SJSA1 (cell line): ENCODE results near the gene CCDC92. TPM values are rescaled to one million over a fixed set of nuclear protein-coding genes. Genes with fewer than 3 reads are reported as not detected.
"Not testable (repeated sequence)": the region's sequence is repeated elsewhere in the genome, so short reads cannot be mapped to it uniquely, and the experiment has no call there.

Source experiments
- DNase-seq, 2 experiments: peaks; one replicate each; pipeline ENCODE4 v3.0.0-alpha.2; 2015 to 2020; ENCODE audit warnings: low spot score in 2 of 2, low read depth in 1 of 2
- H3K27ac ChIP-seq: fragments of 250-450 bp; sonication (Bioruptor Pico); 2 replicates; pipeline ENCODE4 v1.5.1; 2020; ENCODE audit warnings: mild to moderate bottlenecking, moderate library complexity
- H3K27me3 ChIP-seq: fragments of 250-450 bp; sonication (Bioruptor Pico); replicated peaks from 2 replicates; pipeline ENCODE4 v1.5.1; 2020; ENCODE audit warnings: mild to moderate bottlenecking, moderate library complexity
- H3K36me3 ChIP-seq: fragments of 250-450 bp; sonication (Bioruptor Pico); 2 replicates; pipeline ENCODE4 v1.5.1; 2020; ENCODE audit warnings: mild to moderate bottlenecking
- H3K4me1 ChIP-seq: fragments of 250-450 bp; sonication (Bioruptor Pico); replicated peaks from 2 replicates; pipeline ENCODE4 v1.6.1; 2021; ENCODE audit warnings: mild to moderate bottlenecking
- H3K4me3 ChIP-seq: fragments of 250-450 bp; sonication (Bioruptor Pico); 2 replicates; pipeline ENCODE4 v1.5.1; 2020; ENCODE audit warnings: mild to moderate bottlenecking
- H3K9me3 ChIP-seq: fragments of 250-450 bp; sonication (Bioruptor Pico); replicated peaks from 2 replicates; pipeline ENCODE4 v1.5.1; 2020; ENCODE audit warnings: mild to moderate bottlenecking
- total RNA-seq: library from RNA; depleted of rRNA; stranded (reverse); fragments of >200 nt; shearing (Covaris generic); gene quantifications from 2 replicates; pipeline ENCODE4 v1.2.3, GENCODE V29; 2014

CCDC92 gene
- total RNA-seq, 1 experiment from 2014 or later, result 11.9 TPM

- H3K9me3 ChIP-seq, result no peaks in the 10 kb centered on the region
- DNase-seq, result no peak
- H3K4me1 ChIP-seq, result no peaks in the 10 kb centered on the region
- no peak overlapping the region for H3K27ac ChIP-seq
- H3K36me3 ChIP-seq, result no peaks in the 10 kb centered on the region
- H3K27me3 ChIP-seq, result no peaks in the 10 kb centered on the region
- no peak overlapping the region for H3K4me3 ChIP-seq
These were observed 49.6 kb downstream of the CCDC92 start for GRCh38 chr12:123923038-123923437.

GRCh38 chr12:123919980-123920360, 52.7 kb downstream of the CCDC92 start:
- H3K4me1 ChIP-seq, result no peaks in the 10 kb centered on the region
- no peak overlapping the region for H3K4me3 ChIP-seq

GRCh38 chr12:123917337-123917850, 55.2 kb downstream of the CCDC92 start:
- Histone ChIP-seq H3K4me1 (no peaks in the 10 kb centered on the region), H3K36me3 (no peaks in the 10 kb centered on the region), H3K27ac (no peak overlapping the region), H3K4me3 (no peak overlapping the region), H3K9me3 (no peaks in the 10 kb centered on the region), H3K27me3 (no peaks in the 10 kb centered on the region)
- no peak for DNase-seq

More at GRCh38 chr12:123919980-123920360, 52.7 kb downstream of the CCDC92 start:
- no peaks in the 10 kb centered on the region for H3K36me3 ChIP-seq
- H3K27ac ChIP-seq, result no peak overlapping the region
- H3K9me3 ChIP-seq, result no peaks in the 10 kb centered on the region
- no peak for DNase-seq
- H3K27me3 ChIP-seq, result no peaks in the 10 kb centered on the region

- Histone ChIP-seq H3K27ac (no peak overlapping the region), H3K4me3 (no peak overlapping the region), H3K27me3 (no peaks in the 10 kb centered on the region), H3K36me3 (no peaks in the 10 kb centered on the region), H3K4me1 (no peaks in the 10 kb centered on the region), H3K9me3 (no peaks in the 10 kb centered on the region)
- no peak for DNase-seq
These were observed 55.9 kb downstream of the CCDC92 start for GRCh38 chr12:123916729-123917128.

GRCh38 chr12:123914726-123915333, 57.8 kb downstream of the CCDC92 start:
- H3K36me3 ChIP-seq, result no peaks in the 10 kb centered on the region
- H3K27ac ChIP-seq, result no peak overlapping the region
- no peak overlapping the region for H3K4me3 ChIP-seq
- no peaks in the 10 kb centered on the region for H3K9me3 ChIP-seq
- H3K27me3 ChIP-seq, result no peaks in the 10 kb centered on the region
- H3K4me1 ChIP-seq, result no peaks in the 10 kb centered on the region
- no peak for DNase-seq

- no peak for DNase-seq
- Histone ChIP-seq H3K9me3 (no peaks in the 10 kb centered on the region), H3K27me3 (no peaks in the 10 kb centered on the region)
These were observed 59.9 kb downstream of the CCDC92 start for GRCh38 chr12:123912415-123913380.

GRCh38 chr12:123911672-123912409, 60.8 kb downstream of the CCDC92 start:
- H3K27ac ChIP-seq, H3K27me3 ChIP-seq, DNase-seq, H3K9me3 ChIP-seq, H3K4me3 ChIP-seq, H3K36me3 ChIP-seq, H3K4me1 ChIP-seq: not testable (repeated sequence)

More at GRCh38 chr12:123912415-123913380, 59.9 kb downstream of the CCDC92 start:
- H3K4me3 ChIP-seq, result no peak overlapping the region
- no peak overlapping the region for H3K27ac ChIP-seq
- no peaks in the 10 kb centered on the region for H3K36me3 ChIP-seq
- H3K4me1 ChIP-seq, result no peaks in the 10 kb centered on the region

- no peaks in the 10 kb centered on the region for H3K36me3 ChIP-seq
- no peaks in the 10 kb centered on the region for H3K27me3 ChIP-seq
- H3K9me3 ChIP-seq, result no peaks in the 10 kb centered on the region
- no peak overlapping the region for H3K4me3 ChIP-seq
- H3K4me1 ChIP-seq, result 0 out of 2 replicates have a peak, but pooled peaks cover 4% of the 10 kb centered on the region
- DNase-seq, result no peak
- no peak overlapping the region for H3K27ac ChIP-seq
These were observed 61.9 kb downstream of the CCDC92 start for GRCh38 chr12:123910761-123911193.

- no peak overlapping the region for H3K27ac ChIP-seq
- no peaks in the 10 kb centered on the region for H3K27me3 ChIP-seq
- 0 out of 2 replicates have a peak, but pooled peaks cover 4% of the 10 kb centered on the region for H3K4me1 ChIP-seq
- no peaks in the 10 kb centered on the region for H3K9me3 ChIP-seq
- H3K4me3 ChIP-seq, result no peak overlapping the region
- no peaks in the 10 kb centered on the region for H3K36me3 ChIP-seq
- DNase-seq, result no peak
These were observed 62.6 kb downstream of the CCDC92 start for GRCh38 chr12:123910057-123910456.

- Histone ChIP-seq H3K9me3 (no peaks in the 10 kb centered on the region), H3K27me3 (no peaks in the 10 kb centered on the region), H3K4me3 (no peak overlapping the region), H3K36me3 (no peaks in the 10 kb centered on the region), H3K27ac (no peak overlapping the region), H3K4me1 (0 out of 2 replicates have a peak, but pooled peaks cover 4% of the 10 kb centered on the region)
- no peak for DNase-seq
These were observed 63.5 kb downstream of the CCDC92 start for GRCh38 chr12:123908884-123909725.

GRCh38 chr12:123907726-123908476, 64.7 kb downstream of the CCDC92 start:
- Histone ChIP-seq H3K4me1 (0 out of 2 replicates have a peak, but pooled peaks cover 4% of the 10 kb centered on the region), H3K9me3 (no peaks in the 10 kb centered on the region), H3K36me3 (no peaks in the 10 kb centered on the region), H3K4me3 (no peak overlapping the region), H3K27me3 (no peaks in the 10 kb centered on the region), H3K27ac (no peak overlapping the region)
- DNase-seq, result no peak

GRCh38 chr12:123906711-123907420, 65.8 kb downstream of the CCDC92 start:
- H3K4me1 ChIP-seq, result 0 out of 2 replicates have a peak, but pooled peaks cover 4% of the 10 kb centered on the region
- no peaks in the 10 kb centered on the region for H3K36me3 ChIP-seq
- no peak for DNase-seq
- H3K27ac ChIP-seq, result no peak overlapping the region
- no peaks in the 10 kb centered on the region for H3K27me3 ChIP-seq
- H3K9me3 ChIP-seq, result no peaks in the 10 kb centered on the region
- H3K4me3 ChIP-seq, result no peak overlapping the region
